PFSK-1 (cell line): ENCODE measurements around the gene SMARCA4.

ENCODE experiments used
- FOXP2 ChIP-seq: optimal IDR thresholded peaks from 2 replicates; pipeline ENCODE3; 2011; ENCODE audit warnings: borderline replicate concordance, control low read depth, inconsistent platforms; ENCODE audit not compliant: insufficient read depth; ENCODE audit errors: extremely low read length, extremely low read depth
- POLR2AphosphoS5 ChIP-seq: IDR thresholded peaks from 2 replicates; pipeline ENCODE4 v1.6.1; 2012; ENCODE audit warnings: low read depth, mild to moderate bottlenecking, control low read depth, low read length, moderate library complexity
- REST ChIP-seq, 2 experiments: IDR thresholded peaks; 2 replicates each; pipeline versions ENCODE4 v1.6.1 to v1.8.0; 2011 to 2012; ENCODE audit warnings: low read depth in 2 of 2, low read length in 2 of 2, control low read depth in 1 of 2, inconsistent platforms in 1 of 2, mild to moderate bottlenecking in 1 of 2, moderate library complexity in 1 of 2; ENCODE audit not compliant: insufficient read depth in 1 of 2
- SIN3A ChIP-seq: IDR thresholded peaks from 2 replicates; pipeline ENCODE4 v1.6.1; 2012; ENCODE audit warnings: mild to moderate bottlenecking, low read length, moderate library complexity, borderline replicate concordance; ENCODE audit not compliant: insufficient read depth
- TAF1 ChIP-seq: IDR thresholded peaks from 2 replicates; pipeline ENCODE4 v1.6.1; 2012; ENCODE audit warnings: low read length, control low read depth, borderline replicate concordance; ENCODE audit not compliant: insufficient read depth

- TF ChIP-seq POLR2AphosphoS5: no peak
- TF ChIP-seq TAF1: no peak
- no peak for TF ChIP-seq SIN3A
- TF ChIP-seq REST (IDR thresholded peaks at IDR 0.05; ENCODE audit: insufficient read depth in 1 of 2, low read depth in 2 of 2, low read length in 2 of 2): no peak
- no peak for TF ChIP-seq FOXP2
Observed at GRCh38 chr19:11090997-11091702, 130.3 kb downstream of the SMARCA4 start.
